Psoas muscle (tissue), 8 donors: Measurements from ENCODE around the gene FBN3. TPM values are rescaled to one million over a fixed set of nuclear protein-coding genes. Genes with fewer than 3 reads are reported as not detected.

Experiments
- ATAC-seq, 4 donors: fragments of 200-7000 bp; cut with Tn5 transposase; one replicate each; pipeline ENCODE4 v1.9.1; 2020; ENCODE audit warnings: moderate library complexity in 3 of 4, mild to moderate bottlenecking in 2 of 4
- DNase-seq, 2 donors: peaks; one replicate each; pipeline ENCODE4 v3.0.0-alpha.2; 2020
- H3K27ac ChIP-seq: fragments of 200-600 bp; one replicate; pipeline ENCODE4 v1.8.0; 2022
- H3K27me3 ChIP-seq, 3 donors: fragments of 200-600 bp in 1 of 3; one replicate each; pipeline versions ENCODE4 v1.6.1 to v1.8.0; 2013 to 2022; ENCODE audit warnings: low read length in 2 of 3, mild to moderate bottlenecking in 2 of 3, moderate library complexity in 1 of 3; ENCODE audit not compliant: insufficient read depth in 3 of 3
- H3K36me3 ChIP-seq, 2 donors: fragments of 200-600 bp in 1 of 2; one replicate each; pipeline versions ENCODE4 v1.6.1 to v1.8.0; 2013 to 2022; ENCODE audit warnings: low read depth in 1 of 2, mild to moderate bottlenecking in 1 of 2, moderate library complexity in 1 of 2; ENCODE audit not compliant: insufficient read depth in 1 of 2
- H3K4me1 ChIP-seq: fragments of 200-600 bp; one replicate; pipeline ENCODE4 v1.8.0; 2022
- H3K4me3 ChIP-seq: fragments of 200-600 bp; one replicate; pipeline ENCODE4 v1.8.0; 2022; ENCODE audit warnings: mild to moderate bottlenecking
- H3K9me3 ChIP-seq: fragments of 200-600 bp; one replicate; pipeline ENCODE4 v1.8.0; 2022
- CTCF ChIP-seq: fragments of 200-600 bp; IDR thresholded peaks from one replicate; pipeline ENCODE4 v1.8.0; 2022; ENCODE audit warnings: antibody characterized with exemption
- WGBS, 3 donors: extraction: QIAGEN DNeasy Blood & Tissue Kit; methylation state at CpG; one replicate each; pipeline versions ENCODE4 v1.1.6 to v1.1.7; 2013; 5-methylcytosine and 5-hydroxymethylcytosine counted together
- intact Hi-C, 2 donors: fragments of 100-400 bp; cut with DNase I; formaldehyde crosslinking; loops; one replicate each; pipeline versions ENCODE4 v1.11.0 to v1.14.2; 2022
- polyA plus RNA-seq, 3 donors: library from polyadenylated mRNA; stranded (reverse); fragments of 200-250 nt; gene quantifications; one replicate each; pipeline ENCODE4 v1.2.3, GENCODE V29; 2013
- total RNA-seq, 4 donors: library from RNA; stranded (reverse); fragmentation: NEBNext Ultra II Directional in 2 of 4; extraction: Animal tissue kit (Norgen Biotek cat#: 25700) in 2 of 4; gene quantifications; one replicate each; pipeline versions ENCODE4 v1.2.1 to v1.2.4, GENCODE V29; 2021 to 2023
- donor health status: healthy with polysubstance abuse.
- donor health status: DM: no; HTN: no; CAD: no; lungs with moderate emphysema.
- donor health status: Bipolar disorder and iron deficiency.
- donor health status: healthy.
- donor health status: DM: yes; HTN: yes; CAD: no.
- donor health status: DM: no; HTN: no; CAD: no.
- donor health status: DM: no; HTN: no; CAD: no.
- donor health status: DM: yes; HTN: yes; CAD: no.

FBN3 gene
- total and polyA plus RNA-seq, 7 donors: 0.01 to 0.51 (median 0.02) TPM; not detected in 2

- Histone ChIP-seq H3K4me1 (no peaks in the 10 kb centered on the region), H3K36me3 (no peaks in the 10 kb centered on the region), H3K4me3 (no peak overlapping the region), H3K27ac (no peak overlapping the region), H3K27me3 (no peaks in the 10 kb centered on the region), H3K9me3 (no peaks in the 10 kb centered on the region)
- no peak for DNase-seq
- 83 to 86% (median 85%) methylated on average over 20 of the region's 20 CpGs for WGBS, 3 donors
- TF ChIP-seq CTCF: no peak
- ATAC-seq: no peak
- intact Hi-C loops: no loop called here
Measured at GRCh38 chr19:8129061-8129618, 20.3 kb downstream of the FBN3 start.

GRCh38 chr19:8128551-8128950 is 20.8 kb downstream of the FBN3 start:
- no peaks in the 10 kb centered on the region for H3K4me1 ChIP-seq
- no peaks in the 10 kb centered on the region for H3K27me3 ChIP-seq

GRCh38 chr19:8127311-8127710 is 22.1 kb downstream of the FBN3 start:
- DNase-seq (no peak), ATAC-seq (no peak)
- Histone ChIP-seq H3K9me3 (no peaks in the 10 kb centered on the region), H3K36me3 (no peaks in the 10 kb centered on the region), H3K27ac (no peak overlapping the region), H3K4me1 (no peaks in the 10 kb centered on the region), H3K27me3 (no peaks in the 10 kb centered on the region), H3K4me3 (no peak overlapping the region)
- no peak for TF ChIP-seq CTCF
- WGBS, 3 donors: 87 to 88% (median 88%) methylated on average over 8 of the region's 8 CpGs
- intact Hi-C loops: no loop called here

More at GRCh38 chr19:8128551-8128950, 20.8 kb downstream of the FBN3 start:
- WGBS, 3 donors: 93 to 96% (median 94%) methylated on average over 8 of the region's 8 CpGs
- Histone ChIP-seq H3K27ac (no peak overlapping the region), H3K4me3 (no peak overlapping the region), H3K36me3 (no peaks in the 10 kb centered on the region), H3K9me3 (no peaks in the 10 kb centered on the region)
- TF ChIP-seq CTCF: no peak
- intact Hi-C loops: no loop called here
- DNase-seq (no peak), ATAC-seq (no peak)

GRCh38 chr19:8126511-8126910 is 22.9 kb downstream of the FBN3 start:
- no peak overlapping the region for H3K27ac ChIP-seq

More at GRCh38 chr19:8126511-8126910, 22.9 kb downstream of the FBN3 start:
- 91 to 95% (median 94%) methylated on average over 18 of the region's 18 CpGs for WGBS, 3 donors
- no peaks in the 10 kb centered on the region for H3K4me1 ChIP-seq
- no peaks in the 10 kb centered on the region for H3K27me3 ChIP-seq
- ATAC-seq (no peak), DNase-seq (no peak)
- no peak for TF ChIP-seq CTCF
- H3K4me3 ChIP-seq: no peak overlapping the region
- intact Hi-C loops: no loop called here
- H3K9me3 ChIP-seq: no peaks in the 10 kb centered on the region
- no peaks in the 10 kb centered on the region for H3K36me3 ChIP-seq
